HG03575 (cell line): ENCODE results near the gene EFCAB6.

ENCODE experiments used
- ATAC-seq: cut with Tn5 transposase; IDR thresholded peaks from one replicate; pipeline ENCODE4 v1.9.1; 2021; ENCODE audit not compliant: unreplicated experiment, insufficient number of reproducible peaks, low FRiP score; ENCODE audit errors: extremely low read depth

The EFCAB6 gene, protein sequence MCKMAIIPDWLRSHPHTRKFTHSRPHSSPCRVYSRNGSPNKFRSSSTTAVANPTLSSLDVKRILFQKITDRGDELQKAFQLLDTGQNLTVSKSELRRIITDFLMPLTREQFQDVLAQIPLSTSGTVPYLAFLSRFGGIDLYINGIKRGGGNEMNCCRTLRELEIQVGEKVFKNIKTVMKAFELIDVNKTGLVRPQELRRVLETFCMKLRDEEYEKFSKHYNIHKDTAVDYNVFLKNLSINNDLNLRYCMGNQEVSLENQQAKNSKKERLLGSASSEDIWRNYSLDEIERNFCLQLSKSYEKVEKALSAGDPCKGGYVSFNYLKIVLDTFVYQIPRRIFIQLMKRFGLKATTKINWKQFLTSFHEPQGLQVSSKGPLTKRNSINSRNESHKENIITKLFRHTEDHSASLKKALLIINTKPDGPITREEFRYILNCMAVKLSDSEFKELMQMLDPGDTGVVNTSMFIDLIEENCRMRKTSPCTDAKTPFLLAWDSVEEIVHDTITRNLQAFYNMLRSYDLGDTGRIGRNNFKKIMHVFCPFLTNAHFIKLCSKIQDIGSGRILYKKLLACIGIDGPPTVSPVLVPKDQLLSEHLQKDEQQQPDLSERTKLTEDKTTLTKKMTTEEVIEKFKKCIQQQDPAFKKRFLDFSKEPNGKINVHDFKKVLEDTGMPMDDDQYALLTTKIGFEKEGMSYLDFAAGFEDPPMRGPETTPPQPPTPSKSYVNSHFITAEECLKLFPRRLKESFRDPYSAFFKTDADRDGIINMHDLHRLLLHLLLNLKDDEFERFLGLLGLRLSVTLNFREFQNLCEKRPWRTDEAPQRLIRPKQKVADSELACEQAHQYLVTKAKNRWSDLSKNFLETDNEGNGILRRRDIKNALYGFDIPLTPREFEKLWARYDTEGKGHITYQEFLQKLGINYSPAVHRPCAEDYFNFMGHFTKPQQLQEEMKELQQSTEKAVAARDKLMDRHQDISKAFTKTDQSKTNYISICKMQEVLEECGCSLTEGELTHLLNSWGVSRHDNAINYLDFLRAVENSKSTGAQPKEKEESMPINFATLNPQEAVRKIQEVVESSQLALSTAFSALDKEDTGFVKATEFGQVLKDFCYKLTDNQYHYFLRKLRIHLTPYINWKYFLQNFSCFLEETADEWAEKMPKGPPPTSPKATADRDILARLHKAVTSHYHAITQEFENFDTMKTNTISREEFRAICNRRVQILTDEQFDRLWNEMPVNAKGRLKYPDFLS (N-terminal part only)

DNA sequence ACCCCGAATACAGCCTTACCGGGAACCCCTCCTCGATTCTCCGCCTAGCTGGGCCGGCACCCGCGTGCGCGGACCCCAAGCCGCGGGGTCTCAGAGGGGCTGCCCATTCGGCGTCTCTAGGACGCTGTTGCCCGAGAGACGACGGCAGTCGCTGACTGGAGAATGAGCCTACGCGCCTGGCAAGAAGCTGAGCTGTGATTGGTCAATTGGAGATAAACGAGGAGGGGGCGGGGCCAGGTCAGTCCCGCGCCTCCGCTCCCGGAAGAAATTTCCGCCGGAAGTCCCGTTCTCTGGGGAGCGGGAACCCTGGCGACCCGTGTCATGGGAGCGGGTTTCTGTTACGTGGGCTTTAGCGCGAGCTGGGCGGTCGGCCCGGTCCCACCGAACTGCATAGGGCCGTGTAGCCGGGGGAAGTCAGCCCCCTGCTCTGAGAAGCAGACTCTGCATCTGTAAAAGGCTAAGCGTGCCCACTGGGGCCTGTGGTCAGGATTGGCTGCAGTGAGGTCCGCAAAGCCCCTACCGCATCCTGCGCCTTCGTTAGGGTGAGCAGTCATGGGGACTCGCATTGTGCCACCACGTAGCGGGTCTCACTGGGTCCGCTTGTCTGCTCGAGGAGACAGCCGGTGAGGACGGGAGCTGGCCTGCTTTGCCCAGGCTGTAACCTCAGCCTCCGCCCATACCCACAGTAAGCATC is at the start of gene EFCAB6:
EFCAB6 (minus strand) TSS at position 157 of the 694 bp plus-strand sequence. CDS start 29,987 bp downstream, outside the sequence.
- no peak for ATAC-seq

- ATAC-seq, result no peak
Observed at GRCh38 chr22:43861529-43861928, 49.4 kb upstream of the EFCAB6 start.

DNA sequence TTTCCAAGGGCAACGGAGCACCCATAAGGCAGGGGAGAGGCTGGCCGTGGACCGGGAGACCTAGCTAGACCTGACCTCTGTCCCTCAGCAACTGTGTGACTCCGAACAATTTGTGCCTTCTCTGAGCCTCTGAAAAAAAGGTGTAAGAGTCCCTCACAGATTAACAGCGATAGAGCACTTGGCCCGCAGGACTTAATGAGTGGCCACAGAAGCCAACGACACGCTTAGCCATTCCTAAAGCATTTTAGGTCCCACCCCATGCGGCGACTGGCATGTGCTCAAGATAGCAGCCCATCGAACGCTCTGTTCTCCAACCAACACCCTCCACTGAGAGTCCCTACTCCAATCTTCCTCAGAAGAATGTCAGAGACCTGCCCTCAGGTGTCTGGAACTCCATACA is 48.7 kb upstream of the EFCAB6 start:
- no peak for ATAC-seq

GRCh38 chr22:43860126-43860525 is 48.0 kb upstream of the EFCAB6 start:
- ATAC-seq, result no peak

- ATAC-seq, result no peak
Observed at GRCh38 chr22:43859621-43860020, 47.5 kb upstream of the EFCAB6 start.

- no peak for ATAC-seq
Observed at GRCh38 chr22:43859176-43859575, 47.1 kb upstream of the EFCAB6 start.

DNA sequence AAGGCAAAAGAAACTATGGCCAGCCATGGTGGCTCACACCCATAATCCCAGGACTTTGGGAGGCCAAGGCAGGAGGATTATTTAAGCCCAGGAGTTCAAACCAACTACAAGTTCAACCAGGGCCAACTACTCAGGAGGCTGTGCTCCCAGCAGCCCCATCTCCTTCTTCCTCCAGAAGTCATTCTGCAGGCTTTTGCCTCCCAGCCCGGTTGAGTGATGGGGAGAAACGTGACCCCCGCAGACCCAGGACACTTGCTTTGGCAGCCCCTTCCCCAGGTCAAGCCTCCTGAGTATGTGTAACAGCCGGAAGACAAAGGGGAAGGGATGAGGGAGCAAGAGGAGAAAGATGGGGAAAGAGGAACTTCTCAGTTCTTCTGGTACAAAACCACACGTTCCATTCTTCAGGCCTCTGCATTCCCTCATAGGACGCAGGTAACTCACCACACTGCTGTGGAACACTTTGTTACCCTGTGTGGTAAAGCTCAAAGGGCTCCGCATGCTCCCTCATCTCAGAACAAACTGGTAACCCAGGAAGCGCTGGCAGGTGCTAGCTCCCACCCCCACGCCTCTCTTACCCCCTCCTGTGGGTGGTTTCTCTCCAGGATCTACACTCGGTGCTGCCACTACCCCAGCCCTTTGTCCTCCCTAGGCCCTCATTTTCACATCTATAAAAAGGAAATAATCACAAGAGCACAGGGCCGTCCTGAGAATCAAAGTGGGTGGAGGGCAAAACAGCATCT is 46.2 kb upstream of the EFCAB6 start:
- ATAC-seq, result no peak

DNA sequence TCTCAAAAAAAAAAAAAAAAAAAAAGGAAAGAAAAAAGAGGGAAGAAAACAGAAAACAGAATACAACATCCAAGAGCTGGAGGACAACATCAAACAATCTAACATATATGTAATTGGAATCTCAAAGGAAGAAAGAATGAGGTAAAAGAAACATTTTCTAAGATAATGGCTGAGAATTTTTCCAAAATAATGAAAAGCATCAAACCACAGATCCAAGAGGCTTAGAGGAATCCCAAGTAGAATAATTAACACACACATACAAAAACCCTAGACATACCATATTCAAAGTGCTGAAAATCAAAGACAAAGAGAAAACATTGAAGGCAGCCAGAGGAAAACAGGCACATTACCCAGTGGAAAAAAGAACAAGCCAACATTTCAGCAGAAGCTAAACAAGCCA is 45.3 kb upstream of the EFCAB6 start:
- no peak for ATAC-seq

DNA sequence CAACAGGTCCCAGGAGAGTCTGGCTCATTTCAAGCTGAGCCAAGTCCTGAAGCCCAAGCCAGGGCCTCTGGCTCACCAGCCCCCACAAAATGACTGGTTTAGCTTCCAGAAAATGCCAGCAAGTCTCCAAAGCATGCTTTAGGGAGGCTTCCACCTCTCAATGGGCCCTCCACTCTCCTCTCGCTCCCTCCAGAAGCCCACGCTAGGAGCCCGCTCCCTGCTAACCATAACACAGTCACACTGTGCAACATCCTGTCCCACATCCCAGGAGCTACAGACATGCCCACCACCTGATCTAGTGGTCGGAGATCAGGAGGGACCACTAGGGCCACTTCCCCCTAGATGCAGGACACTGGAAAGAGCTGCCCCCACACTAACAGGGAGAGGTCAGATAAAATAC is 43.3 kb upstream of the EFCAB6 start:
- no peak for ATAC-seq

DNA sequence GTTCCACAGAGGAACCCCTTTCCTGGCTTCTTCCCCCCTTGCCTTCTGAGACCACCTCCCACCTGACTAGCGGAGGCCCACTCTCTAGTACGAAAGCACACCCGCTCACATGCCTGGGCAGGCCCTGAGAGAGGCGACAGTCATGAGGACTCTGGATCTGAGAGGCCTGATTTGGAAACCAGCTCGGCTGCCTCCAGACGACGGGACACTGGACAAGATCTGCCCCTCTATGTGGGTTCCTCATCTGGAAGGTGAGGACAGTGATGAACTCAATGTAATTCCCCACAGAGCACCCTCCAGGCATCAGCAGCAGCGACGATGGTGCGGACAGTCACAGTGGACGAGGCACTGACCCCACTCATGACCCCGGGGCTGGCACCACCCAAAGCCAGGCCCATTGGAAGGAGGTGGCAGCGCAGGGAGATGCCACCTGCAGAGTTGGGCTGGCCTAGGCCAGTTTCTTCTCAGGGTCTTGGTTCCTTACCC is 42.7 kb upstream of the EFCAB6 start:
- ATAC-seq, result no peak

DNA sequence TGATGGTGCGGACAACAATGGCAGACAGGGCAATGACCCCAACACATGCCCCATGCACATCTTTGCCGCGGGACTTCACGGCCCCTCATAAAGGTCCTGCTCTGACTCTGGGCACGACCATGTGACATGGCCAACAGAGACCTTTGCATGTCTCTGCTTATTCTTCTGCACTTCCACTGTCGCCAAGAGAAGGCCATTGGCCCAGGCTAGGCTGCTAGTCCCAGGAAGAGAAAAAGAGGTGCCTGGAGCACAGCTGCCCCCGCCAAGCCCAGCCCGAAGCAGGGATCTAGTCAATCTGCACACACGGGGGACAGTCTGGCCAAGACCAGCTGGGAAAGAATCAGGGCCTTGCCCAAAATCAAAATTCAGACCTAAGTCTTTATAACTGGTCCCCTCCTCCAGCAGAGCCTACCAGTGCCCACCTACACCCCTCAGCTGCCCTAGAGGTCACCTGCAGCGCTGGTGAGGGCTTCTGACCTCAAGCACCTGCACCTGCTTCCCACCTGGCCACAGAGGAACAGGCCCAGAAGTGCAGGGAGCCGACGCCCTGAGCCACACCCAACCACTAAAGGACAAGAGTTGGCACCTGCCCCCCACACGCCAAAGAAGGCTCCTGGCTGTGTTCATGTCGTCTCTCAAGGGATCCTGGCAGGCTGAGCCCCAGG is 42.1 kb upstream of the EFCAB6 start:
- no peak for ATAC-seq

DNA sequence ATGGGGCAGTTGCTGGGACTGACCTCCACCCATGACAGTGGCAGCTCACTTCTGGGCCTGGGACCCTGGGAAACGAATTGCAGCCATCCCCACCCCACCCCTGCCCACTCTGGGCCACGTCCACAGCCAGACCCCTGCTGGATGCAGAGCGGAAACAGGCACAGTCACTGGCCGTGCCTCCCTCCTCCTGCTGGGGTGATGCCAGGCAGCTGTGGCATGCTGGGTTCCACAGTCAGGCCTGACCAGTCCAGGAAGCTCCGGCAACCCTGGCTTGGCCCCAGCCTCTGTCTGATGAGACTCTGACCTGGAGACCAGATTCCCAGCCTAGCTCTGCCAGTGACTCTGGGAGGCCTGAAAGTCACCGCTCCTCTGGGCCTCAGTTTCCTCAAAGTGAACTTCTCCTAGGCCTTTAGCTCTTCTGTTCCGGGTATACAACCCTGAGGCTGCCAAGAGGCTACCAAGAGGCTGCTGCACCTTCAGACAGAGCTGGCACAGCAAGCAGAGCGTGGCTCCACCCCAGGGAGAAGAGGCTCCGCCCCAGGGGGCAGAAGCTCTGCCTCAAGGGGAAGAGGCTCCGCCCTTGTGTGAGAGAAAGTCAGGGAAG is 41.3 kb upstream of the EFCAB6 start:
- no peak for ATAC-seq

DNA sequence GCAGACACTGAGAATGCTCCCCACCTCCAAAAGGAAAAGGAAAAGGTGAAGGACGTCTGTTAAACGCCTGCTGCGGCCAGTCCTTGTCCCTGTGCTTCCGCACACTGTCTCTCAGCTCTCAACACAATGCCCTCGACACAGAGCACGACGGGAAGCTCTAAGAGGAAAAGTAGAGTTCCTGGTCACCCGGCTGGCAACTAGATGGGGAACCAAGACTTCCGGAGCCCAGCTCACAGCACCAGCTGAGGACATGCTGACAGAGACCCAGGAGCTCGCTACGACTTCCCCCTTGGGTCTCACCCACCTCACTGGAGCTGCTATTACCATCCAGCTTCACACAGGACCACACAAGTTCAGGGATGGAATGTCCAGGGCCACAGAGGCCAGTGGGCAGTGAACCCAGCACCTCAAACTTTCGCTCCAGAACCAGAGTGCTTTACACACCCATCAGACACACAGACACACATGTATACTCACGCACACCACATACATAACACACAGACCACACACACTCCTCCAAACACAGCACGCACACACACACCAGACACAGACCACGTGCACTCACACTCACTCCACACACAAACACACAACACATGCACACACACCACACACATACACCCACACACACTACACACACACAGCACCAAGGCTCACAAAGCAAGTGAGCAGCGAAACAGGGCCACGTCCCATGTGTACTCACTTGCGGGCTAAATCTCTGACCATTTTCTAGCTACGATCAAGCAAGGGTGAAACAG is 40.6 kb upstream of the EFCAB6 start:
- ATAC-seq, result no peak

GRCh38 chr22:43851979-43852307 is 39.8 kb upstream of the EFCAB6 start:
- ATAC-seq, result no peak

DNA sequence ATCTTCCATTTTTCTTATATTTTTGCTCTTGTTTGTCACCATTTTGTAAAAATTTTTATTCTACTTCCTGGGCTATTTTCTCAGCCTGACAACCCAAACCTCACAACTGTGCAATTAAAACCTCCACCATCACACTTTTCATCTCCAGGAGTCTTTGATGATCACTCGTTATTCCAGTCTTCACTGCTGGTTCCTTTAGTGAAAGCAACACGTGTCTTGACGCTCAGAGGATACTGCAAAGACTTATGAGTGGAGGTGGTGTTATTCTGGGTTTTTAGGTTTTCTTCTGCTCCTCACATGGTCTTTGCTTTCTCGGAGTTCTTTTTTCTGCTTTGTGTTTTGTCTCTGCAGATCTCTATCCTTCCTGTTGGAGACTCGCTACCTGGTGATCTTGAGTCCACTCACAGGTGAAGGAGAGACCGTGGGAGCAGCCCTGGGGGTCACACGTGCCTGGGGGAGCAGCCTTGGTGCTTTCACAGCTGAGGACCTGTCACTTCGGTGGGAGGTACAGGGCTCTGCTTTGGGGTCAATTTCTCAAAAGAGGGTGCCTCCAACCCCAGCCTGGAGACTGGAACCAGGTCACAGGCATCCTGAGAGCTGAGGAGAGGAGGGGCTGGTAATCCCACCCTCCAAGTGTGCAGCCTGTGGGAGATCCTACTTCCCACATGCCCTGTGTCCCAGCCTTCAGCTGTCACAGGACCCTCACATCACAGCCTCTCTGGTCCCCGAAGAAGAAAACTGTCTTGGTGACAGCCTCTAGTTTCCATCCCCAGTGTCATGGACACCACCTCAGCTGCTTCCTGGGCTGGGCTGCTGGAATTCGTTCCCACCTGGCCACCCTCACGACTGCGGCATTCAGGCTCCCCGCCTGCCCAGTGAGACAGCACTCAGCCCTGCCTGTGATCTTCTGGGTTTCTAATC is 39.2 kb upstream of the EFCAB6 start:
- ATAC-seq, result no peak

- no peak for ATAC-seq
Observed at GRCh38 chr22:43850529-43850928, 38.4 kb upstream of the EFCAB6 start.
